ENCODE measurements around the gene DNAI4.

- TF ChIP-seq, protein P1, sequence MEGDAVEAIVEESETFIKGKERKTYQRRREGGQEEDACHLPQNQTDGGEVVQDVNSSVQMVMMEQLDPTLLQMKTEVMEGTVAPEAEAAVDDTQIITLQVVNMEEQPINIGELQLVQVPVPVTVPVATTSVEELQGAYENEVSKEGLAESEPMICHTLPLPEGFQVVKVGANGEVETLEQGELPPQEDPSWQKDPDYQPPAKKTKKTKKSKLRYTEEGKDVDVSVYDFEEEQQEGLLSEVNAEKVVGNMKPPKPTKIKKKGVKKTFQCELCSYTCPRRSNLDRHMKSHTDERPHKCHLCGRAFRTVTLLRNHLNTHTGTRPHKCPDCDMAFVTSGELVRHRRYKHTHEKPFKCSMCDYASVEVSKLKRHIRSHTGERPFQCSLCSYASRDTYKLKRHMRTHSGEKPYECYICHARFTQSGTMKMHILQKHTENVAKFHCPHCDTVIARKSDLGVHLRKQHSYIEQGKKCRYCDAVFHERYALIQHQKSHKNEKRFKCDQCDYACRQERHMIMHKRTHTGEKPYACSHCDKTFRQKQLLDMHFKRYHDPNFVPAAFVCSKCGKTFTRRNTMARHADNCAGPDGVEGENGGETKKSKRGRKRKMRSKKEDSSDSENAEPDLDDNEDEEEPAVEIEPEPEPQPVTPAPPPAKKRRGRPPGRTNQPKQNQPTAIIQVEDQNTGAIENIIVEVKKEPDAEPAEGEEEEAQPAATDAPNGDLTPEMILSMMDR (IDR thresholded peaks at IDR 0.05; ENCODE audit: low read depth, low read length): no peak
- no peak for TF ChIP-seq EZH2phosphoT487 (IDR thresholded peaks at IDR 0.05; ENCODE audit: low read depth)
These were observed 154.0 kb downstream of the DNAI4 start for GRCh38 chr1:66770694-66771093.

Measured in OCI-LY3 (cell line).